Fibroblast of the conjunctiva (primary cell): ENCODE data around the gene ASTN1.

Experiments used
- DNase-seq: peaks from one replicate; pipeline ENCODE4 v3.0.0-alpha.2; 2010; ENCODE audit warnings: low read depth

Gene ASTN1

GRCh38 chr1:176925223-176925622, 239.3 kb downstream of the ASTN1 start:
- no peak for DNase-seq

GRCh38 chr1:176923283-176923682, 241.2 kb downstream of the ASTN1 start:
- no peak for DNase-seq

- DNase-seq: no peak
Observed at GRCh38 chr1:176919386-176920378, 244.8 kb downstream of the ASTN1 start.

- no peak for DNase-seq
Observed at GRCh38 chr1:176905648-176906047, 258.9 kb downstream of the ASTN1 start.

- no peak for DNase-seq
Observed at GRCh38 chr1:176904057-176904751, 260.3 kb downstream of the ASTN1 start.

- DNase-seq: no peak
Observed at GRCh38 chr1:176903474-176903873, 261.0 kb downstream of the ASTN1 start.

GRCh38 chr1:176899321-176899720, 265.2 kb downstream of the ASTN1 start:
- no peak for DNase-seq

GRCh38 chr1:176897350-176898236, 266.9 kb downstream of the ASTN1 start:
- DNase-seq: peak; percentile 42

- no peak for DNase-seq
Observed at GRCh38 chr1:176896216-176896615, 268.3 kb downstream of the ASTN1 start.

- no peak for DNase-seq
Observed at GRCh38 chr1:176894450-176894849, 270.1 kb downstream of the ASTN1 start.

- DNase-seq: no peak
Observed at GRCh38 chr1:176893625-176894352, 270.7 kb downstream of the ASTN1 start.

GRCh38 chr1:176888471-176889032, 276.0 kb downstream of the ASTN1 start:
- no peak for DNase-seq

GRCh38 chr1:176885751-176886150, 278.8 kb downstream of the ASTN1 start:
- peak; percentile 22 for DNase-seq

GRCh38 chr1:176885341-176885740, 279.2 kb downstream of the ASTN1 start:
- DNase-seq: no peak

- no peak for DNase-seq
Observed at GRCh38 chr1:176884911-176885310, 279.6 kb downstream of the ASTN1 start.

GRCh38 chr1:176884286-176884685, 280.2 kb downstream of the ASTN1 start:
- no peak for DNase-seq

- DNase-seq: peak; percentile 46
Observed at GRCh38 chr1:176880955-176881595, 283.4 kb downstream of the ASTN1 start.

- DNase-seq: no peak
Observed at GRCh38 chr1:176879784-176880620, 284.5 kb downstream of the ASTN1 start.

GRCh38 chr1:176878750-176879536, 285.6 kb downstream of the ASTN1 start:
- DNase-seq: no peak
